ENCODE data around the gene RHOD. TPM values are rescaled to one million over a fixed set of nuclear protein-coding genes. Genes with fewer than 3 reads are reported as not detected.

The RHOD gene
- total and polyA plus RNA-seq, 12 donors, result 21.9 to 103 (median 35.2) TPM

DNA sequence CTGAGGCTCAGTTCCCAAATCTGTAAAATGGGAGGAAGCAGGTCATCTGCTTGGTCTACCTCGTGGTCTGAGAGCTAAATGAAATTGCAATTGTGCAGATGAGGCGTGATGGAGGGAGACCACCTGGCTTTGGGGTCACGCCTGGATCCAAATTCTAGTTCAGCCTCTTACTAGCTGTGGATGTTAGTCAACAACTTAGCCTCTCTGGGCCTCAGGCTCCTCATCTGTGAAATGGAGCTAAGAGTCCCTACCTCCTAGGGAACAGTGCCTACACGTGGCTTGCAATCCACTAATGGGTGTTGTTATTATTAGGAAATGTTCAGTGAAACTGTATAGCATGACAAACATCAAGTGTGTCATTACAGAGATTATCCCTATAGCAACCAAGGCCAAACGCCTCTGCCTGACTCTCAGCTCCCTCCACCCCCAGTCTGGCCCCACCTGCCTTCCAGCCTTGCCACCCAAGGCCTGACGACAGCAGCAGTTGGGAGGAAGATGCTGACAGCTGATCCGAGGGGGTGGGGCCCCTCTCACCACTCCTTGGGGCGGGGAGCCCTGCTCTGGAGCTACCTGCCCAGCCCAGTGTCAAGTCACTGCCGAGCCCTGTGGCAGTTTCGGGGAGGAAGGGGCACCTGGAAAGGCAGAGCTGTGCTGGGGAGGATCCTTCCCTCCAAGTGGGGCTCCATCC lies 1.7 kb upstream of the RHOD start:
- Histone ChIP-seq H3K36me3 (no peaks in the 10 kb centered on the region), H3K27ac (peak overlapping the region; percentile 65 to 86 (median 76)), H3K4me1 (peaks cover 15 to 45% (median 31%) of the 10 kb centered on the region in 9 donors), H3K4me3 (no peak overlapping the region), H3K9me3 (no peaks in the 10 kb centered on the region), H3K27me3 (peaks cover 0 to 35% (median 0%) of the 10 kb centered on the region in 7 donors)
- ATAC-seq, result peak; percentile 30 to 81 (median 58)
- 45 to 46% methylated on average over 10 of the region's 10 CpGs for WGBS, 2 donors
- intact Hi-C loops (cut with DNase I), result loop anchor here in 1 of 10 donors (1.0 kb wide), 1 partner anchor 184 kb away; no protein-coding TSS in a partner anchor
- TF ChIP-seq, protein P1, sequence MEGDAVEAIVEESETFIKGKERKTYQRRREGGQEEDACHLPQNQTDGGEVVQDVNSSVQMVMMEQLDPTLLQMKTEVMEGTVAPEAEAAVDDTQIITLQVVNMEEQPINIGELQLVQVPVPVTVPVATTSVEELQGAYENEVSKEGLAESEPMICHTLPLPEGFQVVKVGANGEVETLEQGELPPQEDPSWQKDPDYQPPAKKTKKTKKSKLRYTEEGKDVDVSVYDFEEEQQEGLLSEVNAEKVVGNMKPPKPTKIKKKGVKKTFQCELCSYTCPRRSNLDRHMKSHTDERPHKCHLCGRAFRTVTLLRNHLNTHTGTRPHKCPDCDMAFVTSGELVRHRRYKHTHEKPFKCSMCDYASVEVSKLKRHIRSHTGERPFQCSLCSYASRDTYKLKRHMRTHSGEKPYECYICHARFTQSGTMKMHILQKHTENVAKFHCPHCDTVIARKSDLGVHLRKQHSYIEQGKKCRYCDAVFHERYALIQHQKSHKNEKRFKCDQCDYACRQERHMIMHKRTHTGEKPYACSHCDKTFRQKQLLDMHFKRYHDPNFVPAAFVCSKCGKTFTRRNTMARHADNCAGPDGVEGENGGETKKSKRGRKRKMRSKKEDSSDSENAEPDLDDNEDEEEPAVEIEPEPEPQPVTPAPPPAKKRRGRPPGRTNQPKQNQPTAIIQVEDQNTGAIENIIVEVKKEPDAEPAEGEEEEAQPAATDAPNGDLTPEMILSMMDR (IDR thresholded peaks at IDR 0.05), result no peak
- DNase-seq, result peak; percentile 61 to 75

DNA sequence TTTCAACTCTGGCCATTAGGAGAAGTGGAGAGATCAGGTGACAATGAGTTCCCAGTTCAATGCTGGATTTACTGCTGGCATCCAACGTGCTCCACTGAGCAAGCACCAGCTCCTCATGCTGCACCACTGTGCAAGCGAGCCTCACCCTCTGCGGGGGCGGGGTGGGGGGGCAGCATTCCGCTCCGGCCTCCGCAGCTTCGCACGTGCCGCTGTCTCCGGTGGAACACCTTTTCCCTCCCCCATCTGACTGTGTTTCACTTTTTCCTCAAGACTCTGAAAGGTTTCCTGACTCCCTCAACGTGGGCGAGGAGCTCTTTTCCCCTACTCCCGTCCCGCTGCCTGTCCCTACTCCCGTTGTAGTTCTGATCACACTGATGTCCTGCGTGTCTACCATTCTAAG lies 835 bp upstream of the RHOD start:
- intact Hi-C loops (cut with DNase I), result no loop called here
- ATAC-seq (peak in 3 of 8 donors; percentile 15 to 43 (median 36)), DNase-seq (no peak)
- WGBS, 2 donors, result 8 to 12% methylated on average over 17 of the region's 17 CpGs
- Histone ChIP-seq H3K4me3 (peak overlapping the region in 9 of 10 donors; percentile 50 to 69 (median 63)), H3K27ac (peak overlapping the region in 9 of 10 donors; percentile 57 to 86 (median 81)), H3K4me1 (peaks cover 15 to 45% (median 31%) of the 10 kb centered on the region in 9 donors), H3K27me3 (peaks cover 0 to 35% (median 0%) of the 10 kb centered on the region in 7 donors), H3K36me3 (no peaks in the 10 kb centered on the region), H3K9me3 (no peaks in the 10 kb centered on the region)
- TF ChIP-seq, protein P1 (IDR thresholded peaks at IDR 0.05), result no peak

DNA sequence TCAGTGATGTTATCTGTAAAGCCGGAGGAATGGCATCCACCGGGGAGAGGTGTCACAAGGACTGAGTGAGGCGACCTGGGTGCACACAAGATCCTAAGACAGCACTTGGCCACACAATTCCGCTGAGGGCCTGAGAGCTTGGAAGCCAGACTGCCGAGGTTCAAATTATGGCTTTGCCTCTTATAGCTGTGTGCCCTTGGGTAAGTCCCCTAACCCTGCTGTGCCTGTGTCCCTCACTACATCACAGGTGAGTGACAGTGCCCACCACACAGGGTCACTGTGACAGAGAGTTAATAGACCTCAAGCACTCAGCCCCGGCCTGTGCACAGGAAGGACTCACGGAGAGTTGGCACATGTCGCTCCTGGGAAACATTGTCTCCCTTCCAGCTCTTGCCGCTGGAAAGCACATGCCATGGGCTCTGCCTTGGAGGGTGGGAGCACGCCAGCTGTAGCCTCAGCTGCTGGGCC lies 592 bp downstream of the RHOD start:
- peak overlapping the region; percentile 49 to 86 (median 81) for H3K27ac ChIP-seq
- H3K27me3 ChIP-seq, result peaks cover 0 to 35% (median 0%) of the 10 kb centered on the region in 7 donors
- 27 to 44% methylated on average over 10 of the region's 10 CpGs for WGBS, 2 donors
- ATAC-seq (peak; percentile 7 to 34 (median 18)), DNase-seq (peak in 1 of 2 donors; percentile 37)
- TF ChIP-seq, protein P1 (IDR thresholded peaks at IDR 0.05), result no peak
- H3K9me3 ChIP-seq, result no peaks in the 10 kb centered on the region
- H3K36me3 ChIP-seq, result no peaks in the 10 kb centered on the region
- intact Hi-C loops (cut with DNase I), result no loop called here
- peak overlapping the region; percentile 24 to 69 (median 62) for H3K4me3 ChIP-seq
- peaks cover 15 to 45% (median 31%) of the 10 kb centered on the region in 9 donors for H3K4me1 ChIP-seq

DNA sequence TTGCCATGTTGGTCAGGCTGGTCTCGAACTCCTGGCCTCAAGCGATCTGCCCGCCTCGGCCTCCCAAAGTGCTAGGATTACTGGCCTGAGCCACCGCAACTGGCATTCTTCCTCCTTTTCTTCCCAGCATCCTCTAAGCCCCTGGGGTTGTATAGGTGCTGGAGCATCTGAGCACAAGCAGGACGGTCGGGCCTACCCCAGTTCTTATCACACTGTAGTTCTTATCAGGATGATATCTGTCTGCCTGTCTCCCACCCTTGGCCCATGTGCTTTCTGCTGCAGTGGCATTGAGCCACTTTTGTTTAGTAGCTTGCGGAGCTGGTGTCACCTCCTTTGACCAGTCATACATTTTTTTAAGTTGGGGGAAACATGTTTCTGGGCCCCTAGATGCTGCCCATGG lies 1.9 kb downstream of the RHOD start:
- DNase-seq, result no peak
- Histone ChIP-seq H3K27ac (no peak overlapping the region), H3K4me1 (peaks cover 15 to 45% (median 31%) of the 10 kb centered on the region in 9 donors), H3K4me3 (no peak overlapping the region), H3K9me3 (no peaks in the 10 kb centered on the region), H3K36me3 (no peaks in the 10 kb centered on the region), H3K27me3 (peaks cover 0 to 35% (median 0%) of the 10 kb centered on the region in 7 donors)
- no peak for ATAC-seq
- 80 to 84% methylated on average over 8 of the region's 8 CpGs for WGBS, 2 donors
- TF ChIP-seq, protein P1 (IDR thresholded peaks at IDR 0.05), result no peak
- intact Hi-C loops (cut with DNase I), result no loop called here

All from heart right ventricle (tissue), 16 donors.